Cardiac fibroblast (primary cell): ENCODE data around the gene GRK4.
A peak's percentile ranks its signal among the peaks of the same experiment; 100 is the strongest.

Experiments used
- DNase-seq, 2 donors: peaks; one replicate each; pipeline versions ENCODE4 v3.0.0 to v3.0.0-alpha.2; 2010; ENCODE audit warnings: low read depth in 2 of 2
- H3K4me3 ChIP-seq, 2 donors: replicated peaks in 1 of 2; 1 replicate in 1 of 2; 2 replicates in 1 of 2; pipeline ENCODE4 v1.5.1; 2011; ENCODE audit warnings: low read depth in 2 of 2, low read length in 2 of 2, mild to moderate bottlenecking in 2 of 2, moderate library complexity in 1 of 2
- CTCF ChIP-seq: IDR thresholded peaks from one replicate; pipeline ENCODE4 v1.5.1; 2011; ENCODE audit warnings: low read depth, mild to moderate bottlenecking, low read length, inconsistent platforms

GRK4 gene

GRCh38 chr4:3036131-3036952 lies 73.0 kb downstream of the GRK4 start:
- H3K4me3 ChIP-seq: no peak overlapping the region
- no peak for DNase-seq
- no peak for TF ChIP-seq CTCF

DNA sequence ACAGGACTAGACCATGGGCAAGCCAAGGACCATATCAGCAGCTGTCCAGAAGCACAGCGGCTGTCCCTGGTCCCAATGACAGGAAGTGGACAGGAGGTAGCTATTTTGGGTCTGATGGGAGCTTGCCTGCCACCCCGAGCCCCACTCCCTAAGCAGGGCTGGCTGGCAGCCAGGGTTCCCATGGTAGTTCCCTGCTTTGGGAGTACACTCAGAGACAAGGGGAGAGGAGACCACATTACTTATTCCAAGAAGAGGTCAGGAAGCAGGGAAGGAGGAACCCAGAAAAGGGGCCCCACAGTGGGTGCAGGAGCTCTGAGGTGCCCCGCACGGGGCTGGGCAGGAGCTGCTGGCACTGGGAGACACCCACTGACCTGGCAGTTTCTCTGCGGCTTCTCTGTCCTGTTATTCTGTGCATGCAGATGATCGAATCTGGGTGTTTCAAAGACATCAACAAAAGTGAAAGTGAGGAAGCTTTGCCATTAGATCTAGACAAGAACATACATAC lies 74.6 kb downstream of the GRK4 start:
- peak in 1 of 2 donors; percentile 24 for DNase-seq
- no peak for TF ChIP-seq CTCF
- peak overlapping the region in 1 of 2 donors; percentile 3 for H3K4me3 ChIP-seq

DNA sequence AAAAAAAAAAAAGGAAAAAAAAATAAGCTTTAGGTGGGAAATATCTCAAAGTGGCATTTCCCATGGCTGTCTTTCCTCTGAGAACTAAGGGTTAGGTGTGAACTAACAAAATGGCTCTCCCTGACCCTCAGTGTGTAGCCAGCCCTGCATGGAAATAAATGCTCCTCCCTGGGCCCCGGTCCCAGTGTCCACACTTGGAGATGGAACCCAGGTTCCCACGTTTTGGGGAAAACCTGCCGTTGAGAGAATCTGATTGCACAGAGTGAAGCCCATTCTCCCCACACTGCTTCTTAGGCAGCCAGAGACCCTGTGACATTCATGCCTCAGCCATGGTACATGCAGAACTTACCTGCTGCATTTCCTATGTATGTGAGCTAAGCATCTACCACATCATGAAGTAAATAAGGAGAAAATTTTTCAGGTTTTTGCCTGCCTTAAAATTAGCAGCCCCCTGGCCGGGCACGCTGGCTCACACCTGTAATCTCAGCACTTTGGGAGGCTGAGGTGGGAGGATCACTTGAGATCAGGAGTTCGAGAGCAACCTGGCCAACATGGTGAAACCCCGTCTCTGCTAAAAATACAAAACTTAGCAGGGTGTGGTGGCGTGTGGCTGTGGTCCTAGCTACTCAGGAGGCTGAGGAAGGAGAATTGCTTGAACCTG lies 76.5 kb downstream of the GRK4 start:
- H3K4me3 ChIP-seq: no peak overlapping the region
- TF ChIP-seq CTCF: no peak
- DNase-seq: no peak

- no peak for TF ChIP-seq CTCF
- peak overlapping the region in 1 of 2 donors; percentile 51 for H3K4me3 ChIP-seq
- DNase-seq: no peak
Measured at GRCh38 chr4:3040452-3041191, 77.3 kb downstream of the GRK4 start.

DNA sequence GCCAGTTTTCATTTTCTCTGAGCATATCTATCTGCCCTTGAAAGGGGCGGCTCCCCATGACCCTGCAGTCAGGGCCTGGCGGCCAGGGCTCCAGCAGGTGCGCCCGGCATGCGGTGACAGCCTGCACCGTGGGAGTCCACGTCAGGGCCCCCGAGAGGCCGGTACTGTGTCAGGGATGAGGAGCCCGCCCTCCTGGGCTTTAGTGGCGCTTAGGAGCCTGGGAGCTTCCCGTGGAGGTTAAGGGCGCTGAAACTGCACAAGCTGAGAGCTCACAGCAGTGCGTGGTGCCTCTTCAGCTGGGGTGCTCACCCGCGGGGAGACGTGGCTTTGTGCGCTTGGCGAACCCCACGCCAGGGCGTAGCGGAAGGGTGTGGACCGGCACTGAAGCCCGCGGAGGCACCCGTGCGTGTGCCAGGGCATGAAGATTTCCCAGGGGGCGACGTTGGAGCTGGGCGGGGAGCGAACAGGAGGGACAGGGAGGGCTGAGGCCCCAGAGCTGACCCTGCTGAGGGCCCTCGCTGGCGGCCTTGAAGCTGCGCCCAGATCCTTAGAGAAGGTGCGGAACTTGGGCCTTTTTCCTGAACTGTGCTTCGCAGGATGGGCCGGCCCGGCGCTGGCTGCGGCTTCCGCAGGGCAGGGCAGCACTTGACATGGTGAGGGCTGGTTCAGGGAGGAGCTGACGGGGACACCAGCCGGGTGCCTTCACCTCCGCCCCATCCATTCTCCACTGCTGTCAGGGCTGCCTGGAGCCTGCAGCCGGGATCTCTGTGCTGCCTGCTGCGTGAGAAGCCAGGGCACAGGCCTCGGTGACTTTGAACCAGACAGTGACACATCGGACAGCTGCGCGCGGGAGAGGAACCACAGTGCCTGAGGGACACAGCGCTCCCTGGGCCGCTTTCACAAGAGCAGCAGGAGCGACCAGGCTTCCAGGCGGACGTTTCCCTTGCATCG lies 78.1 kb downstream of the GRK4 start:
- H3K4me3 ChIP-seq: peak overlapping the region; percentile 9 to 51
- peak; percentile 16 to 70 for DNase-seq
- TF ChIP-seq CTCF: no peak

DNA sequence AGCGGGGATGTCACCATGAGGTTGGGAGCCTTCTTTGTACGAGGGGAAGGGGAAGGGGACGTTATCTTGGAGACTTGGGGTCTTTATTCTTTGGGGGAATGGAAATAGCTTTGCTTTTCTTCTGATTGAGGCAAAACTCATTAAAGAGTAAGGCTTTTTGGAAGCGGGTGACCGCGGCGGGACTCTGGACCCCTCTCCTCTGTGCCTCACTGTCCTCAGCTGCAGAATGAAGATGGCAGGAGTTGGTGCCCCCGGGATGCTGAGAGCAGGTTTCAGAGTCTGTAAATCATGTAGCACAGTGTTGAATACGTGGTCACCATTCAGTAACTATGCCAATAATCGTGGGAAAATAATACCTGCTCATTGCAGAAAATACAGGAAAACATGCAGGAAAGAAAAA lies 78.9 kb downstream of the GRK4 start:
- no peak for TF ChIP-seq CTCF
- peak overlapping the region in 1 of 2 donors; percentile 51 for H3K4me3 ChIP-seq
- no peak for DNase-seq
